T-helper 1 cell treated with Interleukin-12 subunit alpha and Interleukin-12 subunit beta and Interleukin-4 antibody, amounts not matched to agents 30 ng/mL and 1 ng/mL, for 36 hours (primary cell): ENCODE results near the gene NCOA7. TPM values are rescaled to one million over a fixed set of nuclear protein-coding genes. Genes with fewer than 3 reads are reported as not detected.

Experiments
- intact Hi-C: fragments of 100-400 bp; cut with micrococcal nuclease; formaldehyde crosslinking; loops from one replicate; pipeline ENCODE4 v1.15.1; 2024
- total RNA-seq: library from RNA; stranded (reverse); gene quantifications from 2 replicates; pipeline ENCODE4 v1.2.3, GENCODE V29; 2022

NCOA7 gene
- total RNA-seq, 1 donor from 2014 or later, result 51.3 TPM

DNA sequence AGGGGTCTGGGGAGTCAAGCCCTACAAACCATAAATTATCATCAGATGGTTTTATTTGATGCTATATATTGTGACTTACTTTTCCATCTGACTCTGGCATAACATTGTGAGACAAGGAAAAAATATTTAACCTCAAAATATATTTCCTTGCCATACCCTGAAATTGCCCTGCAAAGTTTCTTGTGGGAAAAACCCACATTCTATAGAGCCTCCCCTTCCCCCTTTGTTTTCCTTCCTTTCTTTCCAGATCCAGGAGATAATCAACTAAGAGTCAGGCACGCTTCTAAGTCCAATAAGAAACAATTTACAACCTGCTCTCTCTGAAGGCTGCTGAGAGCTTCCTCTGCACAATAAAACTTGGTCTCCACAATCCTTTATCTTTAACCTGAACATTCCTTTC lies 148.3 kb downstream of the NCOA7 start:
- intact Hi-C loops, result no loop called here

DNA sequence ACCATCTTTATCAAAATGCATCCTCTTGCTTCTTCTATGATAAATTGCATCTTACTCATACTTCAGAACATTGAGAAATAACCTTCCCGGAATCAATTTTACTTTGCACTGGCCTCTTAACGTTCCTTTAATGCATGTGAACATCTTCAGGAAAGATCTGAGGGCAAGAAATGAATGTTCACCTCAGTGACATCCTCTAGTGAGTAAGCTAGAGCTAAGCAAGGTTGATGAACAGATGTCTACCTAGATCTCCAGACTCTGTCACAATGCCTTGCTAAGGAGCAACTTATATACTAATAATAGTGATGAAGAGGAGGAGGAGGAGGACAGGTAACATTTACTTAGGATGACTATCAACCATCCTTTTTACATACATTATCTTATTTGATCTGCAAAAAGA lies 149.0 kb downstream of the NCOA7 start:
- intact Hi-C loops, result no loop called here

DNA sequence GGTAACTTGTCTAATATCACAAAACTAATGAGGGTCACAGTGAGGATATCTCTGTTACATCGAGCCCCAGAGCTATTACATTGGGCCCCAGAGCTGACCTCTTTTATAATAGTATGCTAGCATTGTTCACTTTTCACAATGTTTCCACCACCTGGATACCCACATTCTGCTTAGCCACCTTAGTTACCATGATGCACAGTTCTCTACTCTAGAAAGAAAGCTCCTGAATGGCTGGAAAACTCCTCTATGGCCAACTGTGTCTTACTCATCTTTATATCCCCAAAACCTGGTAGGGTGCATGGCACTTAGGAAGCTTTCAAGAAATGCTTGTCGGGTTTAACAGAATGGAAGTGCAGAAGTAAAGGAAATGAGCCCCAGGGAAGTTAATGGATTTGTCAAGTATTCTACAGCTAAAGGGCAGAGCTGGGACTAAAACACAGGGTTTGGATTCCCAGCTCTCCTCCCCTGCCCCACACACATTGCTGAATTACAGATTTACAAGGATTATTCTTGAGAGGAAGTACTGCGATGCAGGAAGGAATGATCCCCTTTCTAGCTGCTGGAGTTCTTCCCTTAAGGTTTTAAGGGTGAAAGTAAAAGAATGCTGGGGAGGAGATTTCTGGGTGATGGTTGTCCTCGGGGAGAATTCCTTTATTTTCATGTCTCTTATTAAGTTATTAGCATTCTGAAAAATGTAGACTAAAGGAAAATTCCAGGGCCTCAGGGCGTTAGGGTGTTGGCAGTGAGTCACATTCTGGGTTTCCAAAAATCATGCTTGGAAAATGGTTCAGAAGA lies 149.7 kb downstream of the NCOA7 start:
- intact Hi-C loops, result no loop called here

DNA sequence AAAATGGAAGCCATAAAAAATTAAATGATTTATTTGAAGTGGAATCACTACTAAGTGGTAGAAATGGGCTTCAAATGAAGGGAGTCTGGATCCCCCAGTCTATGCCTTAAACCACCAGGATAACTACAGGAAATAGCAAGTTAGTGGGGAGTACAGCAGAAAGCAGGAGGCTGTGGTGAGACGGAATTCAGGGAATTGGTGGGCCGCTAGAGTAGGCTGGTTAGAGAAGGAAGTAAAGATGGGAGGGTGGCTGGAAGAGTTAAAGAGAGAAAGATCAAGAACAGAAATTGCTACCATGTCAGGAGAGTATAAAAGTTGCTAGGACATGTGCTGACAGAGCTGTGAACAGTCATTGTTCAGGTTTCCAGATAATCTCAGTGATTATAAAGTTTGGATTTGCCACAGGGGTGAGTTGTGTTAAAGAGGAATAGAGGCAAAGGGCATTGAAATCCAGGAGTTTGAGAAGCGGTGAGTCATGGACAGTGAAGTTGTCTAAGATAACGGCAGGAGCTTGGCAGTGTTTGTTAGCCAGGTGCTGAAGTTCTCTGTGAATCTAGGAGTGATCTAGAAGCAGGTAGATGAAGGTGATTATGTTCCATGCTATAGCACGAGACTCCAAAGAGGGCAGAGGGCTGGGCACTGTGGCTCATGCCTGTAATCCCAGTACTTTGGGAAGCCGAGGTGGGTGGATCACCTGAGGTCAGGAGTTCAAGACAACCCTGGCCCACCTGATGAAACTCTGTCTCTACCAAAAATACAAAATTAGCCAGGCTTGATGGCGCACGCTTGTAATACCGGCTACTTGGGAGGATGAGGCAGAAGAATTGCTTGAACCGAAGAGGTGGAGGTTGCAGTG lies 152.1 kb downstream of the NCOA7 start:
- intact Hi-C loops, result loop anchor here (1.0 kb wide), 1 partner anchor 8 kb away; no protein-coding TSS in a partner anchor

DNA sequence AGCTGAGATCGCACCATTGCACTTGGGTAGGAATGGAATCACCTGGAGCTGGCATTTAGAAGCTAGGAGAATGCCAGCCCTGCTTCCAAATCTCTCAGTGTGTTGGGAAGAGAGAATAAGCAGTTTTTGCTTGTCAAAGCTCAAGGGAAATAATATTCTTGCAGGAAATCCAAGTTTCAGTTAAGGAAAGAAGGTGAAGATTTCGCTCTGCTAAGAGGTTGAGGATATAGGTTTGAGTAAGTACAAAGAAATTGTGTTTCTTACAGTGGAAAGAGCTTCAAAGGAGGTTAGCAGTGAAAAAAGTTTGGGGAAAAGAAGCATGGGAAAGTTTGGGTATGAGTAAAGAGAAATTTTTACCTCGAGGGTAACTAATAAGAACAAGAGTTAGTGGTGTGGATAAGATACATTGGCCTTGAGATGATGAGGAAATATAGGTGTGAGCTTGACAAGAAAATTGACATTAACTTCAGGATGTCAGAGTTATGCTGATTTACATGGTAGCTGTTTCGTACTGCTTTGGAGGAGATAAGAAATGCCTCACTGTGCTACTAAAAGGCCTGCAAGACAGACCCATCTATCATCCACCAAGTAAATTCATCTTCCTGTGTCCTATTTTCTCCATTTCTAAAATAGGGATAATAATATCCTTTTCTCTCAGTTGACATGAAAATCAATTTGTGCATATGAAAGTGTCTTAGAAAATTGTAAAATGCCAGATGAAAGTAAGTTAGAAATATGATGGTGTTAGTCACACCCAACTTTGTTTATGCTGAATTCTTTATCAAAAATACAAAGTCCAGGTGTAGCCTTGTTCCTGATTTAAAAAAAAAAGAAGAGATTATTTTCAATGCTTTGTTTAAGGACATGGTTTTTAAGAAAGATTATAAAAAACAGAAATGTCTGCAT lies 153.0 kb downstream of the NCOA7 start:
- intact Hi-C loops, result loop anchor here (1.0 kb wide), 1 partner anchor 8 kb away; no protein-coding TSS in a partner anchor

DNA sequence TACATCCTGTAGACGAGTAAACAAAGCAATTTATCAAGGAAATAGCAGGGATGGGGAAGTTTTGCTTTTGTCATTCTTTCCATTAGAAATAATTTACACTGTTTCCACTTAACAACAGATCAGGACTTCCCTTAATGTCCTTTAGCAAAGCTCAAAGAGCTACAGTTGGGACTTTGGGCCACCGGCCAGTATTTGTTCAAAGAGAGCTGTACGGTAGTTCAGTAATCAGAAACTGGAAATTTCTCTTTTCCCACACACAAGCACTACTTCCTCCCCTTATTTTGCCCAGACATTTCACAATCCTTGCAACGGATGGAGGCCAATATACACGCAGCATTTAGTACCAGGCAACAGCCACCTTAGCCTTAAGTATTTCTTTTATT lies 153.7 kb downstream of the NCOA7 start:
- intact Hi-C loops, result no loop called here

DNA sequence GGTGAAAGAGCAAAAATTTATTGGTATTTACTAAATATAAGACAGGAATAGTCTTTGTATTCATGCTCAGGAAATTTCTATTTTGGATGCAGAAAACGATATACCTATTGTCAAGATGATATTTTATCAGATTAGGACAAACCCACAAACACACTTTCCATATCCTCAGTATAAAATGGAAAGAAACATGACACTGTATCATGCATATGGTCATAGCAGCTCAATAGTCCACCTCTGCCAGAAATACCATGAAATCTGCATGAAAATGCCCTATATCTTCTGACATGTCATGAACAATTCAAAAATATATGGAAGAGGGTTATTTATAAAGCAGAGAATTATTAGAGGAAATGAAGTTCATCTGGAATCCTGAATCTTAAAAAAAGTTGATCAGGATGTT lies 154.1 kb downstream of the NCOA7 start:
- intact Hi-C loops, result no loop called here

DNA sequence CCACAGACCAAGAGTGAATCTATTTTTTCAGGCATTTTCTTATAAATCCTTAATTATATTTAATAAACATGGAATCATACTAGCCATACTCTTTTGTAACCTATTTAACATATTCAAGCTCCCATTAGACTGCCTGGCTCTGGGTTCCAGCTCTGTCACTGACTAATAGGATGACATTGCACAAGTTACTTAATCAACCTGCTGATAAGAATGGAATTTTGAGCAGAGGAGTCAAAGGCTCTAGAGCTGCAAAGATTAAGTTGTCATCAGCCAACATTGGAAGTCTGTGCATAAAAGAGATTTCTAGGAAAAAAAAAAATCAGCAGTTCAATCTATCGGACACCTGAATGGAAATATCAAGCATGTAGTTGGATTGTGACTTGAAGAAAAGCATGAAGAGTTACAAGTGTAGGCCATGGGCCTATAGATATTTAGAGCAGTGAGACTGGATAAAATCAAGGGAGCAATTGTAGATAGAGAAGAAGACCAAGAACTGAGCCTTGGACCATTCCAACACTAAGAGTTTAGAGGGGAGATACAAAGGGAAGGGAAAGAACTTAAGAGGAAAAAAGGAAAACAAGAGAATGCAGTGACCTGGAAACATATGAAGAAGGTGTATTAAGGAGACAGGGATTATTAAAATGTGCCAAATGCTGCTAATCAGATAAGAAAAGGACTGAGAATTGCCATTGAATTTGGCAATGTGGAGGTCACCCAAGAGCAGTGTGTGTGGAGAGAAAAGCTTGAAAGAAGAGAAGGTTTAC lies 154.8 kb downstream of the NCOA7 start:
- intact Hi-C loops, result no loop called here

DNA sequence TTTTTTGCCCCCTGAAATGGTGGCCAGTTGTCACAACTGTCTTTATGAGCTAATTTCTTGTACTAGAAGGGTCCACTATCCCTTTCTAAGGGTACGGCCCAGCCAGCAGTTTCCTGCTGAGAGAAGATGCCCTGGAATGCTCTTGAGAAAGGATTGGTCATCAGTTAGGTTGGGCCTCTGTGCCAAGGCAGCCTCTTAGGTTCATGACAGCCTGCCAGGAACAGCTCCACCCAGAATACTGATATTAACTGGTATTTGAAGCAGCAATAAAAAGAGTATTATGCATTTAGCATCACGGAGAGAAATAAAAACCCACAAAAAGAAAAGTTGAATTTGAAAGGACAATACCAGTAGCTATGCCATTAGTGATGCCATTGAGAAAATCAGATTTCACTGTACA lies 156.9 kb downstream of the NCOA7 start:
- intact Hi-C loops, result no loop called here

DNA sequence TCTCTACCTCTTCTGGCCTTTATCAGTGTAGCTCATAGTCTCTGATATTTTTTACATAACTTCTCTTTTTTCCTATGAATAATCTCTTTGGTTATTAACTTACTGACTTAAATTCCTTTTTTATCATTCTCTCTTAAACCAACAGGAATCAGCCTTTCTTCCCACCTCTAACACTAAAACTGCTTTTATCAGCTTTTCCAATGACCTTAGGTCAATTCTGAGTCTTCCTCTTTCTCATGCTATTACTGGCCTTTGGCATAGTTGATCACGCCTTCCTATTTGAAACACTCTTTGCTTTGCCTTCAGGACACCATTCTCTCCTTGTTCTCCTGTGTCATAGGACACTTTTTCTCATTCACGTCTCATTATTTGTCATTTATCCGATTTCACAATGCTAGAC lies 157.7 kb downstream of the NCOA7 start:
- intact Hi-C loops, result no loop called here

DNA sequence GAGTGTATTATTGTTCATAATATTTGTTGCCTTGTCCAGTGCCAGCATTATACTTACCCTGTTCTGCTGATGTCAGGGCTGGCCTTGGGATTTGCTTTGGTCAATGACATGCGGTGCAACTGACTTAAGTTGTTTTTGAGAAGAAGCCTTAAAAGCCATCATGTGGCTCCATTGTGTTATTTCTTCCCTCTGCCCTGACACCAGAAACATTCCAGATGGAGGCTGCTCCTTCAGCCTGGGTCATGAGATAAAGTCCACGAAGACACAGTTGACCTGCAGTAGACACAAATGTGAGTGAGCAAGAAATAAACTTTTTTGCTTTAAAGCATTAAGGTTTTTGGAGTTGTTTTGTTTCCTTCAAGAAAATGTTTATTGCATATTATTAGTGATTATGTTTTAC lies 158.3 kb downstream of the NCOA7 start:
- intact Hi-C loops, result no loop called here

DNA sequence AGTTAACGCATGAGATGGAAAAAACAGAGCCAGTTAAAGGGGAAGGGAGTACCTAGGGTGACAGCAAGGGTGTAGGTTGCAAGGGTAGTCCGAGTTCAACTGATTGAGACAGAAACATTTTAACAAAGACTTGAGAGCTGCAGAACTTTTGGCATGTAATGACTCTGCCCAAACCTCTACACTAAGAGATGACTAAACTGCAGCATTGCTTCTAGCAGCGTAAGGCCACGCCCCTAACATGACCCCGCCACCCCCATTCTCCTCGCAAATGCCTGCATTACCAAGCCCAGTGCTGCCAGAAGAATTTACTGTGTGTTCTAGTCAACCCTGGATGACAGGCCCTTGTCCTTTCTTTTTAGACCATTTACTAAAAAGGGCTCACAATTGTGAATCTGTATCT lies 159.5 kb downstream of the NCOA7 start:
- intact Hi-C loops, result no loop called here

DNA sequence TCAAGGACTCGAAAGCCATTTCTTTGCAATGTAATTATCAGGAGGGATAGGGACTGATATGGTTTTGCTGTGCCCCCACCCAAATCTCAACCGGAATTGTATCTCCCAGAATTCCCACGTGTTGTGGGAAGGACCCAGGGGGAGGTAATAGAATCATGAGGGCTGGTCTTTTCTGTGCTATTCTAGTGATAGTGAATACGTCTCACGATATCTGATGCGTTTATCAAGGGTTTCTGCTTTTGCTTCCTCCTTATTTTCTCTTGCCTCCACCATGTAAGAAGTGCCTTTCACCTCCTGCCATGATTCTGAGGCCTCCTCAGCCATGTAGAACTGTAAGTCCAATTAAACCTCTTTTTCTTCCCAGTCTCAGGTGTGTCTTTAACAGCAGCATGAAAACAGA lies 160.0 kb downstream of the NCOA7 start:
- intact Hi-C loops, result loop anchor here (1.0 kb wide), 1 partner anchor 7 kb away; no protein-coding TSS in a partner anchor

DNA sequence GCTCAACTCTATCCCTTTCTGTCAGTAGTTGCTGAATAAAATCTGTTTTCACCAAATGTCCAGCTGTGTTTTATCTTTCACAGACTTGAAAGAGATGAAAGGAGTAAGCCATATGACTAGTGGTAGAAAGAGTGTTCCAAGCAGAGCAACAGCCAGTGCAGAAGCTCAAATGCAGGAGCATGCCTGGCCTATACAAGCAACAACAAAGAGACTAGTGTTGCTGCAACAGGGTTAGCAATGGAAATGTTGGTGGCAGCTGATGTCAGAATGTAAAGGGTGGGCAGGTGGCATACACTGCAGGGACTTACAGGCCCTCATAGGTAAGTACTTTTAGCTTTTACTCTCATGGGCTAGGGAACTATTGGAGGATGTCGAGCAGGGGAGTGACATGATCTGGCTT lies 160.6 kb downstream of the NCOA7 start:
- intact Hi-C loops, result loop anchor here (1.0 kb wide), 1 partner anchor 8 kb away; no protein-coding TSS in a partner anchor

DNA sequence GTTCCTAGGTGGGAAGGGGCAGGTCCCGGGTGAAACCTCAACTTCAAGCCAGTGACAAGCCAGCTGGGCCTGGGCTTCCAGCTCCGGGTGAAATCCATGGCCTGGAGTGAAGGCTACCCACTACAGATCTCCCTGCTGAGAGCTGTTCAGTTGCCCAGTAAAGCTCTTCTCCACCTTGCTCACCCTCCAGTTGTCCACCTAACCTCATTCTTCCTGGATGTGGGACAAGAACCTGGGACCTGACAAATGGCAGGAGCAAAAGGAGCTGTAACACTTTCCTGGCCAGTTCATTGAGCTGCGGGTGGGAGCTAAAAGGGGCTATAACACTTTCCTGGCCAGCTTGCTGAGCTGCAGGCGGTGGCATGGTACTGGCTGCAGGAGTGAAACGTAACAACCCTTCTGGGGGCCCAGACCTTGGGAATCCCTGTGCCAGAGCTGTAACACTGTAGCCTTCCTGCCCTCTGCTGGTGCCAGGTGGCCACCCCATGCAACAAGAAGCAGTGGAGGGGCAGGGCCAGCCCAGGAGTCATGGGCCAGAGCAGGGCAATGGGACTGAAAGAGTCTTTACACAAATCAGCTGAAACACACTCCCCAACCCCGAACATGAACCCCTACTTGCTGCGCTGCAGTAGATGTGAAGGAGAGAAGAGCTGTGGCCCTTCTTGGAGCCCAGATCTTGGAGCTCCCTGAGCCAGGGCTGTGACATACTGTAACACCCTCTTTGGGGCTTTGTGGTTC lies 162.2 kb downstream of the NCOA7 start:
- intact Hi-C loops, result no loop called here

DNA sequence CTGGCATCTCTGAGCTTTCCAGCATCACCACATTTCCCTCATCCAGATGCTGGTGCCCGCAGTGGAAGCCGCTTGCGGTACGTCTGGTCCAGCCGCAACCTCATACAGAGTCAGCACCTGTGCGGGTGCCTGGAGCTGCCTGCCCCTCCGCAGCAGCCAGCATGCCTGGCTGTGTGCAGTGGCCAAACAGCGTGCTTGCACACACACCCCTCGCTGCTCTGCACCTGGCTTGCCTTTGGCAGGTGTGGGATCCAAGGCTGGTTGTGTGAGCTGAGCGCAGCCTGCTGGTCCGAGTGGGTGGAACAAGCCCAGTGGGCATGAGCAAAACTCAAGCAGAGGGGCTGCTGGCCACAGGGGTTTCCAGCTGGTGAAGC lies 162.7 kb downstream of the NCOA7 start:
- intact Hi-C loops, result no loop called here

DNA sequence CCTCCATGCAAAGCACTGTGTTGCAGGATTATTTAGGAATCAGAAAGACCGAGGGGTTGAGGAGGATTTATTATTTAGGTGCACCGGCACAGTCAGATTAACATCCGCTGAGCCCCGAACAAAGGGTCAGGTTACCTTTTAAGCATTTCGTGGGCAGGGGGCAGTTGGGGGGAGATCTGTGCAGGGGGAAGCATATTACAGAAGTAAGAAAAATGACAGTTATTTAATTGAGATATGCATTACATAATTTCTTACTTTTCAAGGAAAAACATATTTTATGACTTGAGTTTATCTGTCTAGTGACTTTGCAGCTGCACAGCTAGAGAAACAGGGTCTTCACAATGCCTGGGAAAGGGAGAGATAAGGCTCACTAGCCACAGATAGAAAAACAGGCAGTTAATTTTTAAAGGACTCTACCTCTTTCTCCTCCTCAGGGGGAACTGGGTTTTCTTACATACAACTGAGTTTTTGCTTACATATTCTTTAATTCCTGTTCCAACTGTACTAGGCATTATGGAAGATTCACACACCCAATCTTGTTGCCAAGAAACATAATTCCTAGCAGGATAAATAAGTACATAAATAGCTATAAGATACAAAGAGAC lies 164.1 kb downstream of the NCOA7 start:
- intact Hi-C loops, result no loop called here

DNA sequence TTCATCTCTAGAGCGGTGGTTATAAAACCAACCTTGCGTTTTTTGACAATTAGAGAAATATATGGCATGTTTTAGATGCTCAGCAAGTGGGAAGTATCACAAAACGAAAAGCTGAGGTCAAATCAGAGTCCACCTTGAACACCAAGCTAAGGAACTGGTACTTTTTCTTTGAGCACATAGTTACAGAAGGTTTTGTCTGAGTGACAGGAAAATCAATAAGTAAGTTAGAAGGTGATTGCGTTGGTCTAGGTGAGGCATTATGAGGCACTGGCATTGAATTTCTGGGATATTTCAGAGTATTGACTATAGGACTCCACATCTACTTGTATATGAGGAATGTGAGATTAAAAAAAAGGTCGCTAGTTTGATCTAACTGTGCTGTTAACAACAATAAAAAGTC lies 165.2 kb downstream of the NCOA7 start:
- intact Hi-C loops, result loop anchor here (1.0 kb wide), 13 partner anchors 18 to 645 kb away; partner anchors contain the start of genes CENPW and TRMT11
